GM18511 (cell line): ENCODE data around the gene NDUFB11.
"Not testable (repeated sequence)": the region's sequence is repeated elsewhere in the genome, so short reads cannot be mapped to it uniquely, and the experiment has no call there.

Source experiments
- ATAC-seq: cut with Tn5 transposase; IDR thresholded peaks from one replicate; pipeline ENCODE4 v1.9.1; 2021; ENCODE audit warnings: mild to moderate bottlenecking, moderate library complexity; ENCODE audit not compliant: unreplicated experiment

Gene NDUFB11

DNA sequence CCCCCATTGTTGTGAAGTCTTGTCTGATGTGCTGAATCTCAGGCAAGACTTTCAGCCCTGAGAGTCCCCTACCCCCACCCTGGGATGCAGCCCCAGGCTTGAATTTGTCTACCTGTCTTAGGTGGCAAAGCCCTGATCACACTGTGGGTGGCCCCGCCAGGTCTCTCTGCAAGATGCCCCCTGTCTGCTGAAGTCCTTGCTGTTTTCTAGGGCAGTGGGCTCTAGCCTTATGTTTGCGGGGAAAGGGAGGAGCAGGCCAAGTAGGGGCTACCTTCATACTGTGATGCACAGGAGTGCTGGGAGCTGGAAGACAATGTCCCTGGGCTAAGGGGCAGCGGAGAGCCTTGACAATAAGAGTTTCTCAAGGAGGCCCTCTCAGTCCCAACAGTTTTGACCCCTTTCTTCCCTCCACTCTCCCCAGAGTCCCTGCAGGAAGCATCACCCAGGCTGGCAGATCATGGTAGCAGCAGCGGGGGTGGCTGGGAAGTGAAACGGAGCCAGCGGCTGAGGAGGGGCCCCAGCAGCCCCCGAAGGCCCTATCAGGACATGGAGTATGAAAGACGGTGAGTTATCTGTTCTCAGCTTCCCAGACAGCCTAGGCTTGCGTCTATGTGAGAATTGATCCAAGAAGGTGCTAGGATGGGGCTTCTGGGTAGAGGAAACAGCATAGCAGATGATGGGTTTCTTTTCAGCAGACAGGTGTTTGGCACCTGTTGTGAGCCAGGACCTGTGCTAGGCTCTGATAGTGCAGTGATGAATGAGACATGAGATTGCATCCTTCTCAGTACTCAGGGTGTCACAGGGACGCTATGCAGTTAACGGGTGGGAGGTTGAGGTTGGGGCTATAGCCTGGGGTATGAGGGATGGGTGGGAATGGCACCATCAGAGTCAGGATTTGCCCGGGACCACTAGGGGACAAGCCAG, 2.7 kb upstream of the NDUFB11 start:
- ATAC-seq, result no peak

GRCh38 chrX:47146121-47146935, 1.8 kb upstream of the NDUFB11 start:
- ATAC-seq, result no peak

GRCh38 chrX:47145395-47146120, 1.1 kb upstream of the NDUFB11 start:
- peak; percentile 35 for ATAC-seq

DNA sequence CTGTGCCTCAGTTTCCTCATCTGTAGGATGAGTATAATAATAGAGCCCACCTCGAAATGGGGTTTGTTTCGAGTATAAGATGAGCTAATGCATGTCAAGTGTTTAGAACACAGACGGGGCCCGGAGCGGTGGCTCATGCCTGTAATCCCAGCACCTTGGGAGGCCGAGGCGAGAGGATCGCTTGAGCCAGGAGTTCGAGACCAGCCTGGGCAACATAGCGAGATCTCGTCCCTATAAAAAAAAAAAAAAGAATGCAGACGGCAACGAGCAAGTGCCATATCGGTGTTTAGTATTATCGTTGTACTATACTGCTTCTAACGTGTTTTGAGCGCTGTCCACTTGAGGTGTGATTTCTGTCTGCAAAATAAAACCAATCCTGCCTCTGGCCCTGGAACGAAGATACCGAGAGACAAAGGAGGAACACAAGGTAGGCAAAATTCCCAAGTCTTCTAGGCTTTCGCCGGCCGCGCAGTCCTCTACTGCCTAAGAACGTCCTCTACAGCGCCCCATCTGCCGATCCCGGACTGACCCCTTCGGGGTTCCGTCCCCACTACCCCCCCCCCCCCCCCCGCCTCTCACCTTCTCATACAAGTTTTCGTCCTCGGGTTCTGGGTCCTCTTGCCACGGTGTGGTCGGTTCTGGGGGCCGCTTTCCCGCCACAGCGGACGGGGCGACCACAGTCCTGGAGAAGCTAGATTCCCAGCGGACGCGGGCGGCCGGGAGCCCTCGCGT, 442 bp downstream of the NDUFB11 start:
- peak; percentile 21 for ATAC-seq

DNA sequence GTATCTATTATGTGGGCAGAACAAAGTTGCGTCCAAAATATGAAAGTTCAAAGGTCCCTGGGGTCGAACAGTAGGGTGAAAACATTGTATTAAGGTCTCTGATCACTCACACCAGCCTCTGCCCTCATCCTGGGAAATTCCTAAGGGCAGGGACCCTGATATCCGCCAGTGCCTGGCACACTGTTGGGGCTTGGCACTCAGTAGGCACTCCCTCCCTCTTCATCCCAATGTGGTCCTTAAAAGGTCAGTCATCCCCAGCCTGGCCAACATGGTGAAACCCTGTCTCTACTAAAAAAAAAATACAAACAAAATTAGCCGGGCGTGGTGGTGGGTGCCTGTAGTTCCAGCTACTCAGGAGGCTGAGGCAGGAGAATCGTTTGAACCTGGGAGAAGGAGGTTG, 6.3 kb downstream of the NDUFB11 start:
- no peak for ATAC-seq

DNA sequence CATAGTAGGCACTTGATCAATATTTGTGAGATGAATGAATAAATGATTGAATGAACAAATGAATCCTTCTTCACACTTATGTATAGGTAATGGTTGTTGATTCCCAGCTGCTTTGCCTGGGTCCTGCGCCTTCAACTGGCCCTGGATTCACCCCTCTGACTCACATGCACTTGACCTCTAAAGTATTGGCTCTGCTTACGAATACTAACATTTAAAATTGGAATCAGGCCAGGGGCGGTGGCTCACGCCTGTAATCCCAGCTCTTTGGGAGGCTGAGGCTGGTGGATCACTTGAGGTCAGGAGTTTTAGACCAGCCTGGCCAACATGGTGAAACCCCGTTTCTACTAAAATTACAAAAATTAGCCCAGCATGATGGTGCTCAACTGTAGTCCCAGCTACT, 8.9 kb downstream of the NDUFB11 start:
- ATAC-seq, result not testable (repeated sequence)

- no peak for ATAC-seq
Observed at GRCh38 chrX:47133493-47133892, 11.0 kb downstream of the NDUFB11 start.

DNA sequence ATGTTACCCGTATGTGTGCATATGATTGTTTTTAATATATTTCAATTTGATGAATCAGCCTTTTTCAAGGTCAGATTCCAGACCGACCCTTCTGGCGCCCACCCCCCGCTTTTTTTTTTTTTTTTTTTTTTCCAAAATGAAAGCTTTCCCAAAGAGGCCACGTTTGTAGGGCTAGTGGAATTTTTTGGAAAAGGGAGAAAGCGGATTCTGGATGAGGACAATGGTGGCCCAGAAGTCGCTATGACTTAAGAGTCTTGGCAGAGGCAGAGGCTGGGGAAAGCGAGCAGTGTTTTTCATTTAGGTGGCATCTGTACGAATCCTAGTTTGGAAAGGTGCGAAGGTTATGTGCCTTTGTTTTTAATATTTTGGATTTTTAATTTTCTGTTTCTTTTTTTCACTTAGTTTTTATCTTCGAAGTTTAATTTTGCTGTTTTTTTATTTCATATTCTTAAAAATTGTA, 14.6 kb downstream of the NDUFB11 start:
- ATAC-seq, result no peak

- peak; percentile 98 for ATAC-seq
Observed at GRCh38 chrX:47129157-47129898, 15.2 kb downstream of the NDUFB11 start.

- not testable (repeated sequence) for ATAC-seq
Observed at GRCh38 chrX:47124466-47124865, 20.0 kb downstream of the NDUFB11 start.

DNA sequence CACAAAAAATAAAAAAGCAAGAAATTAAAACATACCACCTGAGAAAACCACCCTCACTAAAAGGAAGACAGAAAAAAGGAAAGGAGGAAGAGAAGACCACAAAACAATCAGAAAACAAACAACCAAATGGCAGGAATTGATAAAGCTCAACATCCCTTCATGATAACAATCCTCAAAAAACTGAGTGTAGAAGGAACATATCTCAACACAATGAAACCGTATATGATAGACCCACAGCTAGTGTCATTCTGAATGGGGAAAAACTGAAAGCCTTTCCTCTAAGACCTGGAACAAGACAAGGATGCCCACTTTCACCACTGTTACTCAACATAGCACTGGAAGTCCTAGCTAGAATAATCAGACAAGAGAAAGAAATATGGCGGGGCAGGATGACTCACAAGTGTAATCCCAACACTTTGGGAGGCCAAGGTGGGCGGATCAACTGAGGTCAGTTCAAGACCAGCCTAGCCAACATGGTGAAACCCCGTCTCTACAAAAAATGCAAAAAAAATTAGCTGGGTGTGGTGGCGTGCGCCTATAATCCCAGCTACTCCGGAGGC, 27.9 kb downstream of the NDUFB11 start:
- not testable (repeated sequence) for ATAC-seq

- no peak for ATAC-seq
Observed at GRCh38 chrX:47112316-47112954, 32.1 kb downstream of the NDUFB11 start.

GRCh38 chrX:47110936-47111615, 33.4 kb downstream of the NDUFB11 start:
- ATAC-seq, result not testable (repeated sequence)

- no peak for ATAC-seq
Observed at GRCh38 chrX:47101206-47101605, 43.3 kb downstream of the NDUFB11 start.

- ATAC-seq, result no peak
Observed at GRCh38 chrX:47098338-47099094, 46.0 kb downstream of the NDUFB11 start.

DNA sequence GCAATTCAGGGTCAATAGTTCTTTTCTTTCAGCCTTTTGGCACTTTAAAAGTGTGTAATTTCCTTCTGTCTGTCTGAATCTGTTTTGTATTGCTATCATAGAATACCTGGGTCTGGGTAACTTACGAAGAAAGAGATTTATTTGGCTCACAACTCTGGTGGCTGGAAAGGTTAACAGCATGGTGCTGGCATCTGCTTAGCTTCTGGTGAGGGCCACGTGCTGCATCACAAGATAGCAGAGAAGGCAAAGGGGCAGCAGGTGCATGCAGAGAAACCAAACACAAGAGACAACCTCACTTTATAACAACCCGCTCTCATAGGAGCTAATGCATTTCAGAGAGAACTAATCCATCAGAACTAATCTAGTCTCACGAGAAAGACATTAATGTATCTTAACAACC, 47.5 kb downstream of the NDUFB11 start:
- no peak for ATAC-seq

GRCh38 chrX:47093860-47094259, 50.6 kb downstream of the NDUFB11 start:
- no peak for ATAC-seq

GRCh38 chrX:47093248-47093647, 51.3 kb downstream of the NDUFB11 start:
- no peak for ATAC-seq
